RKO (cell line): ENCODE measurements around the gene FOXK2.
"Not testable (repeated sequence)": the region's sequence is repeated elsewhere in the genome, so short reads cannot be mapped to it uniquely, and the experiment has no call there.

Experiments
- DNase-seq: peaks from one replicate; pipeline ENCODE4 v3.0.0-alpha.2; 2016; ENCODE audit warnings: low spot score

FOXK2 gene

DNA sequence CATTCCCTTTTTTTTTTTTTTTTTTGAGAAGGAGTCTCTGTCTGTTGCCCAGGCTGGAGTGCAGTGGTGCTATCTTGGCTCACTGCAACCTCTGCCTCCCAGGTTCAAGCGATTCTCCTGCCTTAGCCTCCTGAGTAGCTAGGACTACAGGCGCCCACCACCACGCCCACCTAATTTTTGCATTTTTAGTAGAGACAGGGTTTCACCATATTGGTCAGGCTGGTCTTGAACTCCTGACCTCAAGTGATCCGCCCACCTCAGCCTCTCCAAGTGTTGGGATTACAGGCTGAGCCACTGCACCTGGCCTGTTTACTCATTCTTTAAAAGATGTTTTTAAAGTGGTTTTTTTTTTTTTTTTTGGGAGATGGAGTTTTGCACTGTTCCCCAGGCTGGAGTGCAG, 44.2 kb downstream of the FOXK2 start:
- DNase-seq: not testable (repeated sequence)

DNA sequence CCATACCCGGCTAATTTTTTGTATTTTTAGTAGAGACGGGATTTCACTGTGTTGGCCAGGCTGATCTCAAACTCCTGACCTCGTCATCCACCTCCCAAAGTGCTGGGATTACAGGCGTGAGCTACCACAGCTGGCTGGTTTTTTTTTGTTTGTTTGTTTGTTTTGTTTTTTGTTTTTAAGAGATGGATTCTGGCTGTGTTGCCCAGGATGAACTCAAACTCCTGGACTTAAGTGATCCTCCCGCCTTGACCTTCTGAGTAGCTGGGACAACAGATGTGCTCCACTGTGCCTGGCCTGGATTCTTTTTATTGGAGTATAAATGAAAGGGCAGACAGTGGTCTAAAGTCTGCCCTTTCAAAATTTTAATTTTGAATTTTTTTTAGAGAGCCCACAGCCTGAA, 44.7 kb downstream of the FOXK2 start:
- no peak for DNase-seq

DNA sequence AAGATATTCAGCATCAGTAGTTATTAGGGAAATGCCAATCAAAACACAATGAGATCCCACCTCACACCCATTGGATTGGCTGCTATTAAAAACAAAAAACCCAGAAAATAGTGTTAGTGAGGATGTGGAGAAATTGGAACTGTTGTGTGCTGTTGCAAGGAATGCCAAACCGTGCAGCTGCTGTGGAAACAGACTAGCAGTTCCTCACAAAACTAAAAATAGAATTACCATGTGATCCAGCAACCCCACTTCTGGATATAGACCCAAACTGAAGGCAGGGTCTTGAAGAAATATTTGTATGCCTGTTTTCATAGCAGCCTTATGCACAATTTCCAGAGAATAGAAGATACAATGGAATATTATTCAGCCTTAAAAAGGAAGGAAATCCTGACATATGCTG, 46.0 kb downstream of the FOXK2 start:
- DNase-seq: no peak

DNA sequence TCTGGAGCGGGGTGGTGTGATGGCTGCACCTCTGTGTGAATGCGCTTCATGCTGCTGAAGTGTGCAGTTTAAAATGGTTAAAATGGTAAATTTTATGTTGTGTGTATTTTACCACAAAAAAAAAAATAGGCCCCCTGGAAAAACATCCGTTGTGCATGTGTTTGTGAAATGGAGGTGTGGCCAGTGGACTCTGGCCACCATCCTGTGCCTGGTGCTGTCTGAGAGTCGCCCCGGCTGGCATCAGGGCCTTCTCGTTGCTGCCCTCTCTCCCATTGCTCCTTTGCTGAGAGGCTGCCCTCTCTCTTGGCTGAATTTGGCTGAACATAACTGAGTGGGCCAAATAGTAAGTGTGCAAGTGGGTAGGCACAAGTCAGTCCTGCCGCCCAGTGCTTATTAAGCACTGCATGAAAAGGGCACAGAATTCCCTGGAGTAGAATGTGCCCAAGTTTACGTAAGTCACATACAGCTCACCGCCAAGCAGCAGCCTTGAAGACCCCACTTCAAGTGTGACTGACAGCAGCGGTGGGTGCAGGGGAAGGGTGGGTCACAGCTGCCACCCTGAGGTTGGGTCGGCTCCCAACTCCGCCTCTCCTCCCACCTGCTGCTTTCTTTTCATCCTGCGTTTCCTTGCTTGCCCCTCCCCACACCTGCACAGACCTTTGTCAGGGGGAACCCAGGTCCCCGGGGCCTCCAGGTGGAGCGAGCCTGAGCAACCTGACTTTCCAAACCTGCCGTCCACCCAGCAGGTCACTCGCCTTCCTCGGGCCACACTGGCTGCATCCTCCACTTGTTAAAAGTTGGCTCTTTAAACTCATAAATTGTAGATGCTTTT, 46.8 kb downstream of the FOXK2 start:
- DNase-seq: no peak

DNA sequence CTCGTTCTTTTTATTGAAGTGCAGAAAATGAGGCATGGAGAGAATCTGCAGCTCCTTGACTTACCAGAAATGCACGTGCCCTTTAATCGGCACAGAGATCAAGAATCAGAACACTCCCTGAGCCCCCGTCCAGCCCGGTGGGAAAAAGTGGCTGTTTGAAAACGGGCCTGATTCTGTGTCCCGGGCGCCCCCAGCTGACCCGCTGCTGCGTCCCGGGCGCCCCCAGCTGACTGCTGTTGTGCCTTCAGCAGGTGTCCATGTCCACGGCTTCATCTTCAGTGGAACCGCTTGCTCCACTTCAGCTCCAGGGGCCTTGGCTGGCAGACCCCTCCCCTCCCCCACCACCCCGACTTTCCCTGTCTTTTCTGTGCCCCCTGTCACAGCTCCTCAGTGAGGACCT, 47.8 kb downstream of the FOXK2 start:
- no peak for DNase-seq

DNA sequence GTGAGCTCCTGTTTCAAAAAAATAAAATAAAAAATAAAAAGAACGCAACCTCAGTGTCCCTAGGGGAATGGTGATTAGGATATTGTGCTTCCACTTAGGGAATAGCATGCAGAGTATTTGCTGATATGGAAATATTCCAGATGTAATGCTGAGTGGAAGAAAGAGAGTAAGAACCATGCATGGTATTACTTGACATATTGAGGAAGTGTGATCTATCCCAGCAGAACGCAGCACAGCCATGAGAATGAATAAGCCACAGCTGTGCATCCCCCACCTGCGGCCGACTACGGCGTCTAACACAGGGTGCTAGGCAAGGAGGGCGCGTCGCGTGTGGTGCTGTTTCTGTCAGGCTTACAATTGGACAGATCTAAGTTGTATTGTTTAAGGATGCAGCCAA, 49.5 kb downstream of the FOXK2 start:
- no peak for DNase-seq

DNA sequence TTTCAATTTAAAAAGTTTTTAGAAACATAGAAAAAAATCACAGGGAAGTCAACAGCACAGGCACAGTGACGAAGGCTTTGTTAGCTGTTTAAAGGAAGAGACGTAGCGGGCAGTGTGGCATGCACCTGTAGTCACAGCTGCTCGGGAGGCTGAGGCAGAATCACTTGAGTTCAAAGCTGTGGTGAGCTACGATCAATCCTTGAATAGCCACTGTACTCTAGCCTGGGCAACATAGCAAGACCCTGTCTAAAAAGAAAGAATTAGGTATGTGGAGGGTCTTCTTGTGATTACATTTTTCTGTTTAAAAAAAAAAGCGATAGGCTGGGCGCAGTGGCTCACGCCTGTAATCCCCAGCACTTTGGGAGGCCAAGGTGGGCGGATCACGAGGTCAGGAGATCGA, 50.1 kb downstream of the FOXK2 start:
- DNase-seq: no peak

DNA sequence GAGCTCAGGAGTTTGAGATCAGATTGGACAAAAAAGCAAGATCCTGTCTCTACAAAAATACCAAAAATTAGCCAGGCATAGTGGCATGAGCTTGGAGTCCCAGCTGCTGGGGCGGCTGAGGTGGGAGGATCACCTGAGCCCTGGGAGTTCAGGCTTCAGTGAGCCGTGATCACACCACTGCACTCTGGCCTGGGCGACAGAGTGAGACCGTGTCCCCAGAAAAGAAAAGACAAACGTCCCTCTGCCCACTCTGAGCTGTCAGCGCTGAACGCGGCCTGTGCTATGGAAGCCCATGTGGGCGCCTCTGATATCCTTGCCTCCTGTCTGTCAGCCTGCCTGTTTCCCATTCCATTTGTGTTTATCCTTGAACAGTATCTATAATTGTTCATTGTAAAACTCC, 50.7 kb downstream of the FOXK2 start:
- no peak for DNase-seq

DNA sequence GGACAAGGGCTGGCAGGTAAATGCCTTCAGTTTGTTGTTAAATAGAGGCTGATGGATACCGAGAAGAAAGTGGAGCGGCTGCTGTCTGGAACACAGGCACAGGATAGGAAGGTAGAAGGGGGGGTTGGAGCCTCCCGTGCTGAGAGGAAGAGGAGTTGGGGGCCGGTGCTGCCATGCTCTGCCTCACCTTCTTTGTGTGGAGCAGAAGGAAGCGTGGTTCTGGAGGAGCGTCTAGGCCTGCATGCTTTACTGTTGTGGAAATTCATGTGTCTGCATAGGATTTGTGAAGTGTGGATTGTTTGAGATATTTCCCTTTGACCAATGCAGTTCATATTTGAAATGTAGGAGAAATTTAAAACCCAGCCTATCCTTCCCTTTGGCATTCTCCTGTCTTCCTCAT, 52.3 kb downstream of the FOXK2 start:
- no peak for DNase-seq

DNA sequence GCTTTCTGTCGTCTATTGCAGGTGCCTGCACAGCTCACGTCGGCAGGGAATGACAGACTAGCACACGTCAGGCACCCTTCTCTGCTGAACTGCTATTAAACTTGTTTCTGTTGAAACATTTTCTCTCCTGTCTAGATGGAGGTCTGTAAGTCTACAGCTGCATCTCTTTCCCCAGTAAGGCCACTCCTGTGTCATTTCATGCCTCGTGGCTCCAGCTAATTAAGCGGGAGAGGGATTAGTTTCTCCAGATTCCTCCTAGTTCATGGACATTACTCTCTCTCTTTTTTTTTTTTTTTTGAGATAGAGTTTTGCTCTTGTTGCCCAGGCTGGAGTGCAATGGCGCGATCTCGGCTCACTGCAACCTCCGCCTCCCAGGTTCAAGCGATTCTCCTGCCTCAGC, 54.5 kb downstream of the FOXK2 start:
- no peak for DNase-seq

DNA sequence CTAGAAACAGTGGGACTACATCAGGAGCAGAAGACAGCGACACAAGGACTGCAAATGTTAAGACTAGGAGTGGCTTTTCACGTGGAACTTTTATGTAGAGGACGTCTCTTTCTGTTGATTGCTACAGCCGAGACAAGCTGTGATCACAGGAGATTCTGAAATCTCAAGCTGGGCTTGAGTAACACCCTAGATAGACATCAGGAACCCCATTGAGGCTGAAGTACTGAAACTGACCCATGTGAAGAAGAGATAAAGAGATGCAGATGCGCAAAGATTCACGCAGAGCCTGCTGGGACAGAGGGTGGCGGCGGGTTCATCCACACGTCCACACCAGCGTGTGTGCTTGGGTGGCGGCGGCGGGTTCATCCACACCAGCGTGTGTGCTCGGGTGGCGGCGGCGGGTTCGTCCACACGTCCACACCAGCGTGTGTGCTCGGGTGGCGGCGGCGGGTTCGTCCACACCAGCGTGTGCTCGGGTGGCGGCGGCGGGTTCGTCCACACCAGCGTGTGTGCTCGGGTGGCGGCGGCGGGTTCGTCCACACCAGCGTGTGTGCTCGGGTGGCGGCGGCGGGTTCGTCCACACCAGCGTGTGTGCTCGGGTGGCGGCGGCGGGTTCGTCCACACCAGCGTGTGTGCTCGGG, 56.2 kb downstream of the FOXK2 start:
- not testable (repeated sequence) for DNase-seq

DNA sequence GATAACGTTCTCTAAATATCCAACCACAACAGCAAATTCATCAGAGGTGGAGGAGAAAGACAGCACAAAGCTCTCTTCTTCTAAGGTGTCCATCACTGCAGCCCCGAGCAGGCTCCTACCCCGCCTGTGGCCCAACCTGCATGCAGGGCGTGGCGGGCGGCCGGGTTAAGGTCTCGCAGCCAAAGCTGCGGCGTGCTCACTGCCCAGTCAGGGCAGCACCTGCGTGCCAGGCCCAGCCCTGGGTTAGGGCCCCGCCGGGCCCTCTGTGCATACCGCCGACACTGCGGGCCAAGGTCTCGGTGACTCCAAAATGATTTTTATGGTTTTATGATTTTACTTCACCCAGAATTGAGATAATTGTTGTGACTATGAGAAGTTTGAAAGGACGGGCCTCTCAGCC, 57.8 kb downstream of the FOXK2 start:
- no peak for DNase-seq

DNA sequence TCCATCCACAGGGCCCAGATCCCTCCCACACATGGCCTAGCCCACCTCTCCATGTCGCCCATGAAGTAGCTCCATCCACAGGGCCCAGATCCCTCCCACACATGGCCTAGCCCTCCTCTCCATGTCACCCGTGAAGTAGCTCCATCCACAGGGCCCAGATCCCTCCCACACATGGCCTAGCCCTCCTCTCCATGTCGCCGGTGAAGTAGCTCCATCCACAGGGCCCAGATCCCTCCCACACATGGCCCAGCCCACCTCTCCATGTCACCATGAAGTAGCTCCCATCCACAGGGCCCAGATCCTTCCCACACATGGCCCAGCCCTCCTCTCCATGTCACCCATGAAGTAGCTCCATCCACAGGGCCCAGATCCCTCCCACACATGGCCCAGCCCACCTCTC, 60.4 kb downstream of the FOXK2 start:
- DNase-seq: not testable (repeated sequence)

DNA sequence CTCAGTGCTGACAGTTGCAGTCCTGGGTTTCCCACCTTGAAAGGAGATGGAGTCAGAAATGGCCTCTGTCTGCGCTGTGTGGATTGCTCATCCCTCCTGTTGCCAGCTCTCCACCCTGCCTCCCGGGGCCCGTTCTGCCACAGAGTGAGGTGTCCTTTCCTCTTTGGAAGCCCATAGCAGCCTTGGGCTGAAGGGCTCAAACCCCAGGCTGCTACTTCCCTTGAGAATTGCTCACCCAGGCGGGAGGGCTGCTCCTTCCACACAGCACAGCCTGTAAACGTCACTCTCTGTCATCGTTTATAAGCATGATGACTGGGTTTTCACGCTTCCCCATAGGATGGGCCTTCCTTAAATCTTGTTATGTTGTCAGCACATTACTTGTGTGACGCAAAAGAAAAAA, 62.7 kb downstream of the FOXK2 start:
- no peak for DNase-seq

DNA sequence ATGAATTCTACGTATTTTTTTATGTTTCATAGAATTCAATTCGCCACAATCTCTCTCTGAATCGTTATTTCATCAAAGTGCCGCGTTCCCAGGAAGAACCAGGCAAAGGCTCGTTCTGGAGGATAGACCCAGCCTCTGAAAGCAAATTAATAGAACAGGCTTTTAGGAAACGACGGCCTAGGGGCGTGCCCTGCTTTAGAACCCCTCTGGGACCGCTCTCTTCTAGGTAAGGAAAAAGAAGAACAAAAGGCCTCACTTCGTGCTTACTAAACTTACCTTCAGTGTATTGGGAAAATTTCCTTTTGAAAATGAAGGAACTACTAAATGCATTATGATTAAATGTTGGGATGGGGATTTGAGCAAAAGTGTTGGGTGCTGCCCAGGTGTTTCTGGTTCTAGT, 63.2 kb downstream of the FOXK2 start:
- no peak for DNase-seq

DNA sequence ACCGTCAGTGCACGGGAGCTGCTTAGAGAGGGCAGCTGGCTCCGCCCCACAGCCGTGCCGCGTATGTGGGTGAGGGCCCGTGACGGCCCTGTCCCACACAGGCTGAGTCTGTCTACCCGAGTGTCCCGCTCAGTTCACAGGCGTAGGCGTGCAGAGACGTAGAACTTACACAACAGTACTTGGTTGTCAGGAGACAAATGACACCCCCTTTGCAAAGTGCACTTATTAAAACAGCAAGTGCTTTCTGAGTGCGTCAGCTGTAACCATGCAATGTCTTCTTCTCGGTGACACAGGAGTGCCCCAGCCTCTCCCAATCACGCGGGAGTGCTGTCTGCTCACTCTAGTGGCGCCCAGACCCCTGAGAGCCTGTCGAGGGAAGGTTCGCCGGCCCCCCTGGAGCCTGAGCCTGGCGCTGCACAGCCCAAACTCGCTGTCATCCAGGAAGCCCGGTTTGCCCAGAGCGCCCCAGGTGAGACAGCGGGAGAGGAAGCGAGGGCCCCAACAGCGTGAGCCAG, 64.2 kb downstream of the FOXK2 start:
- DNase-seq: no peak

DNA sequence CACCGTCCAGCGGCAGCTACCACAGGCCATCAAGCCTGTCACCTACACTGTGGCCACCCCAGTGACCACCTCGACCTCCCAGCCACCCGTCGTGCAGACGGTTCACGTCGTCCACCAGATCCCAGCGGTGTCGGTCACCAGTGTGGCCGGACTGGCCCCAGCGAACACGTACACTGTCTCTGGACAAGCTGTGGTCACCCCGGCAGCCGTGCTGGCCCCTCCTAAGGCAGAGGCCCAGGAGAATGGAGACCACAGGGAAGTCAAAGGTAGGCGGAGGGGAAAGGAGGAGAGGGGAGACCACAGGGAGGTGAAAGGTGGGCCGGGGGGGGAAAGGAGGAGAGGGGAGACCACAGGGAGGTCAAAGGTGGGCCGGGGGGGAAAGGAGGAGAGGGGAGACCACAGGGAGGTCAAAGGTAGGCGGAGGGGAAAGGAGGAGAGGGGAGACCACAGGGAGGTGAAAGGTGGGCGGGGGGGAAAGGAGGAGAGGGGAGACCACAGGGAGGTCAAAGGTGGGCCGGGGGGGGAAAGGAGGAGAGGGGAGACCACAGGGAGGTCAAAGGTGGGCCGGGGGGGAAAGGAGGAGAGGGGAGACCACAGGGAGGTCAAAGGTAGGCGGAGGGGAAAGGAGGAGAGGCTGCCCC, 66.5 kb downstream of the FOXK2 start:
- DNase-seq: not testable (repeated sequence)

DNA sequence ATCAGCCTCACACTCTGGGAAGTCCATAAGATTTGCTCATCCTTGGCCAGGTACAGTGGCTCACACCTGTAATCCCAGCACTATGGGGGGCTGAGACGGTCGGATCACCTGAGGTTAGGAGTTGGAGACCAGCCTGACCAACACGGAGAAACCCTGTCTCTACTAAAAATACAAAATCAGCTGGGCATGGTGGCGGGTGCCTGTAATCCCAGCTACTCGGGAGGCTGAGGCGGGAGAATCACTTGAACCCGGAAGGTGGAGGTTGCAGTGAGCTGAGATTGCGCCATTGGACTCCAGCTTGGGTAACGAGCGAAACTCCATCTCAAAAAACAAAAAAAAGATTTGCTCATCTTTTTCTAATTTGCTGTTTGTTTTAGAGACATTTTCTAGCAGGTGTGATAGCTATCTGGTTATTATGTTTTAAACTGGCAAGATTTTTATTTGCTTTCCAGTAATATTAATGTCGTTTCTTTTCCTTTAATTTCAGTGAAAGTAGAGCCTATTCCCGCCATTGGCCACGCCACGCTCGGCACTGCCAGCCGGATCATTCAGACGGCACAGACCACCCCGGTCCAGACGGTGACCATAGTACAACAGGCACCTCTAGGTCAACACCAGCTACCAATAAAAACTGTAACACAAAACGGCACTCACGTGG, 67.2 kb downstream of the FOXK2 start:
- no peak for DNase-seq

DNA sequence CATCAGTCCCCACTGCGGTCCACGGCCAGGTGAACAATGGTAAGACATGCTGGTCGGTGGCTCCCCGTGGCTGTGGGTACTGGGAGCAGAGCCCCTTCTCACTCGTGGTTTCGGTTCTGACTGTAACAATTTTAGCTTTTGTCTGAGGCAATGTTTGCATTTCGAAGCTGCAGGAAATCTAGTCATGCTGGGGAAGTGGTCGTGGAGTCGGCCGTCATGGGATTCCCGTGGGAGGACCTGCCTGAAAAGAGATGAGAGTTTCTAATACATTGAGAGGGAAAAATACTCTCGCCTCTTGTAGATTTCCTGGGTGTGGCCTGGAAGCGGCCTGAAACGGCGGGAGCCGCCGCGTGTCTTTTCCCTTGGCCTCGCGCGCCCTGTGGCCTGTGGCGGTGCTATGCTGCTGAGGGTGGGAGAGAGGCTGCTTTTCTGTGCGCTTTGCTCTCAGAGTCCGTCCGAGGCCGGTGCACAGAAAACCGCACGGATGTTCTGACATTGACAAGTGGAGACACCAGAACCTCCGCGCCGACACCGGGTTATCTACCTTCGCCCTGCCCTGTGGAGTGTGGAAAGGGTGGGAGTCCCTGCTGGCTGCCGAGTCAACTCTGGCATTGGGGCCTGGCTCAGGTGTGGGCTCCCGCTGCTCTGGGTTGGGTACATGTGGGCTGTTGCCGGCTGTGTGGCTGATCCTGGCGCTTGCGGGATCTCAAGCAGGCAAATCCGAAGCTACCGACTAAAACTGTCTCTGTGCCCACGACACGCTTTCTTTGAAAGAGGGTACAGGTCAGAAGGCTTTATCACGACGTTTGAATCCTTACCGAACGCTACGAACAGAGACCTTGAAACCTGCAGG, 67.9 kb downstream of the FOXK2 start:
- no peak for DNase-seq

DNA sequence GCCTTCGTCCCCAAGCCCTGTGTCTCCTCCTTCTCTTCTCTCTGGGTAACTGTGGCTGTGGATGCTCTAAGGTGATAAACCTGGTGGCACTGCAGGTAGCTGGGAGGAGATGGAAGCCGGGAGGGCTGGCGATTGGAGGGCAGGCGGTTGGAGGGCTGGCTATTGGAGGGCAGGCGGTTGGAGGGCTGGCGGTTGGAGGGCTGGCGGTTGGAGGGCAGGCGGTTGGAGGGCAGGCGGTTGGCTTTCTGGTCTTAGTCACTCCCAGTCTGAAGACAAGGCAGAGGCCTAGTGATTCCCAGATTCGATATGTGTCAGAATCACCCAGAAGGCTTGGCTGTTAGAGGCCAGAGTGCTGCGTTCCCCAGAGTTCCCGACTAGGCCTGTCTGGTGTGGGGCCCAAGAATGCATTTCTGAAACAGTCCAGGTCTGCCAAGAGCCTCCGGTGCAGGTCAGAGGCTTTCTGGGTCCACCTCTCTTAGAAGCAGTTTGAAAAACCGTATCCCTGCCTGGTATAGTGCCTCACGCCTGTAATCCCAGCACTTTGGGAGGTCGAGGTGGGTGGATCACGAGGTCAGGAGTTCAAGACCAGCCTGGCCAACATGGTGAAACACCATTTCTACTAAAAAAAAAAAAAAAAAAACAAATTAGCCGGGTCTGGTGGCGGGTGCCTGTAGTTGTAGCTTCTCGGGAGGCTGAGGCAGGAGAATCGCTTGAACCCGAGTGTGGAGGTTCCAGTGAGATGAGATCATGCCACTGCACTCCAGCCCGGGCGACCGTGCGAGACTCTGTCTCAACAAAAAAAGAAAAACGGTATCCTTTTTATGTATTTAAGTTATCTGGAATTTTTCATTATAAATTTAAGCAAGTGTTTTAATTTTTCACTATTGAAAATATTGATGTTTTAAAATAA, 69.0 kb downstream of the FOXK2 start:
- peak; percentile 25 for DNase-seq

DNA sequence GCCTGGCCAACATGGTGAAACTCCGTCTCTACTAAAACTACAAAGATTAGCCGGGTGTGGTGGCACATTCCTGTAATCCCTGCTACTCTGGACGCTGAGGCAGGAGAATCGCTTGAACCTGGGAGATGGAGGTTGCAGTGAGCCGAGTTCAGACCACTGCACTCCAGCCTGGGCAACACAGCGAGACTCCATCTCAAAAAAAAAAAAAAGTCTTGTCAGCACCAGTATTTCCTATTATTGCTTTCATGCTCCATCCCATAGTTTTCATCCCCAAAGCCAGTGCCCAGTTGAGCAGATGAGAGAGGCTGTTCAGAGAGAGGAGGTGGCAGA, 70.3 kb downstream of the FOXK2 start:
- DNase-seq: no peak
